IgD-negative memory B cell (primary cell): ENCODE data around the gene TGIF1. TPM values are rescaled to one million over a fixed set of nuclear protein-coding genes. Genes with fewer than 3 reads are reported as not detected.
"Not testable (repeated sequence)": the region's sequence is repeated elsewhere in the genome, so short reads cannot be mapped to it uniquely, and the experiment has no call there.

Source experiments
- H3K27ac Mint-ChIP-seq, 3 donors: one replicate each; pipeline ENCODE4 v1.8.0; 2020 to 2022; ENCODE audit warnings: mild to moderate bottlenecking in 3 of 3, mixed read lengths in 3 of 3, moderate library complexity in 1 of 3
- H3K27me3 Mint-ChIP-seq: one replicate; pipeline ENCODE4 v1.8.0; 2021; ENCODE audit warnings: mixed read lengths
- H3K36me3 Mint-ChIP-seq: one replicate; pipeline ENCODE4 v1.8.0; 2020; ENCODE audit warnings: mild to moderate bottlenecking, mixed read lengths
- H3K4me1 Mint-ChIP-seq, 3 donors: one replicate each; pipeline ENCODE4 v1.8.0; 2020 to 2022; ENCODE audit warnings: mixed read lengths in 3 of 3, mild to moderate bottlenecking in 1 of 3
- H3K4me3 Mint-ChIP-seq, 4 donors: one replicate each; pipeline ENCODE4 v1.8.0; 2020 to 2022; ENCODE audit warnings: mild to moderate bottlenecking in 4 of 4, mixed read lengths in 4 of 4, moderate library complexity in 3 of 4
- H3K9me3 Mint-ChIP-seq, 3 donors: one replicate each; pipeline ENCODE4 v1.8.0; 2020 to 2021; ENCODE audit warnings: mixed read lengths in 3 of 3, mild to moderate bottlenecking in 1 of 3
- polyA plus RNA-seq: library from polyadenylated mRNA; unstranded; fragments of 300-500 nt; fragmentation: Illumina TruSeq; gene quantifications from one replicate; pipeline ENCODE4 v1.2.3, GENCODE V29; 2021

The TGIF1 gene
- polyA plus RNA-seq: 38.7 TPM

GRCh38 chr18:3450012-3450798 is at the start of gene TGIF1:
TSS of gene TGIF1 (plus strand) at chr18:3450172. CDS start at chr18:3450490, 318 bp downstream.
- Mint-ChIP-seq H3K27me3 (peaks cover 1% of the 10 kb centered on the region), H3K9me3 (no peaks in the 10 kb centered on the region), H3K4me3 (peak within 1 kb of the TSS; percentile 93 to 99 (median 98)), H3K4me1 (peaks cover 15 to 36% (median 19%) of the 10 kb centered on the region in 3 donors), H3K36me3 (peaks cover 2% of the 10 kb centered on the region), H3K27ac (peak within 1 kb of the TSS; percentile 99 to 100 (median 100))

GRCh38 chr18:3400567-3401296 is 49.2 kb upstream of the TGIF1 start:
- peak overlapping the region; percentile 41 to 89 (median 80) for H3K4me3 Mint-ChIP-seq
- no peaks in the 10 kb centered on the region for H3K36me3 Mint-ChIP-seq
- peaks cover 26 to 37% (median 33%) of the 10 kb centered on the region in 3 donors for H3K4me1 Mint-ChIP-seq
- no peaks in the 10 kb centered on the region for H3K9me3 Mint-ChIP-seq
- H3K27me3 Mint-ChIP-seq: peaks cover 1% of the 10 kb centered on the region
- peak overlapping the region; percentile 46 to 91 (median 70) for H3K27ac Mint-ChIP-seq

- no peaks in the 10 kb centered on the region for H3K36me3 Mint-ChIP-seq
- peaks cover 1% of the 10 kb centered on the region for H3K27me3 Mint-ChIP-seq
- peak overlapping the region; percentile 10 to 89 (median 59) for H3K4me3 Mint-ChIP-seq
- peaks cover 29 to 43% (median 41%) of the 10 kb centered on the region in 3 donors for H3K4me1 Mint-ChIP-seq
- no peaks in the 10 kb centered on the region for H3K9me3 Mint-ChIP-seq
- peak overlapping the region; percentile 46 to 91 (median 70) for H3K27ac Mint-ChIP-seq
These were observed 48.0 kb upstream of the TGIF1 start for GRCh38 chr18:3401669-3402620.

- no peaks in the 10 kb centered on the region for H3K9me3 Mint-ChIP-seq
- H3K4me3 Mint-ChIP-seq: peak overlapping the region in 1 of 4 donors; percentile 24
- H3K36me3 Mint-ChIP-seq: no peaks in the 10 kb centered on the region
- H3K27me3 Mint-ChIP-seq: peaks cover 1% of the 10 kb centered on the region
- H3K27ac Mint-ChIP-seq: peak overlapping the region; percentile 16 to 31 (median 22)
- H3K4me1 Mint-ChIP-seq: peaks cover 29 to 43% (median 41%) of the 10 kb centered on the region in 3 donors
These were observed 47.0 kb upstream of the TGIF1 start for GRCh38 chr18:3402982-3403451.

GRCh38 chr18:3405713-3406112 is 44.3 kb upstream of the TGIF1 start:
- peaks cover 25 to 36% (median 34%) of the 10 kb centered on the region in 3 donors for H3K4me1 Mint-ChIP-seq

GRCh38 chr18:3408107-3408506 is 41.9 kb upstream of the TGIF1 start:
- no peak overlapping the region for H3K27ac Mint-ChIP-seq
- H3K36me3 Mint-ChIP-seq: no peaks in the 10 kb centered on the region
- no peaks in the 10 kb centered on the region for H3K9me3 Mint-ChIP-seq
- peaks cover 2% of the 10 kb centered on the region for H3K27me3 Mint-ChIP-seq
- peaks cover 13 to 21% (median 16%) of the 10 kb centered on the region in 3 donors for H3K4me1 Mint-ChIP-seq
- no peak overlapping the region for H3K4me3 Mint-ChIP-seq

More at GRCh38 chr18:3405713-3406112, 44.3 kb upstream of the TGIF1 start:
- Mint-ChIP-seq H3K27ac (peak overlapping the region in 2 of 3 donors; percentile 7 to 20), H3K36me3 (no peaks in the 10 kb centered on the region), H3K27me3 (peaks cover 1% of the 10 kb centered on the region), H3K9me3 (no peaks in the 10 kb centered on the region), H3K4me3 (peak overlapping the region in 1 of 4 donors; percentile 13)

- H3K36me3 Mint-ChIP-seq: peaks cover 1% of the 10 kb centered on the region
- H3K27me3 Mint-ChIP-seq: peaks cover 2% of the 10 kb centered on the region
- no peak overlapping the region for H3K4me3 Mint-ChIP-seq
- H3K27ac Mint-ChIP-seq: peak overlapping the region in 1 of 3 donors; percentile 51
- no peaks in the 10 kb centered on the region for H3K9me3 Mint-ChIP-seq
- peaks cover 11 to 19% (median 14%) of the 10 kb centered on the region in 3 donors for H3K4me1 Mint-ChIP-seq
These were observed 40.2 kb upstream of the TGIF1 start for GRCh38 chr18:3409811-3410210.

- Mint-ChIP-seq H3K4me1 (peaks cover 11 to 16% (median 13%) of the 10 kb centered on the region in 3 donors), H3K36me3 (peaks cover 4% of the 10 kb centered on the region), H3K27me3 (peaks cover 2% of the 10 kb centered on the region), H3K4me3 (peak overlapping the region in 1 of 4 donors; percentile 49), H3K9me3 (no peaks in the 10 kb centered on the region), H3K27ac (peak overlapping the region in 1 of 3 donors; percentile 51)
These were observed 39.7 kb upstream of the TGIF1 start for GRCh38 chr18:3410273-3410672.

GRCh38 chr18:3410876-3411275 is 39.1 kb upstream of the TGIF1 start:
- H3K4me1 Mint-ChIP-seq: peaks cover 6 to 10% (median 7%) of the 10 kb centered on the region in 3 donors
- H3K36me3 Mint-ChIP-seq, H3K9me3 Mint-ChIP-seq, H3K27me3 Mint-ChIP-seq, H3K4me3 Mint-ChIP-seq: not testable (repeated sequence)
- H3K27ac Mint-ChIP-seq: peak overlapping the region in 1 of 3 donors; percentile 87

GRCh38 chr18:3411327-3411726 is 38.6 kb upstream of the TGIF1 start:
- H3K9me3 Mint-ChIP-seq: no peaks in the 10 kb centered on the region
- H3K36me3 Mint-ChIP-seq: peaks cover 4% of the 10 kb centered on the region
- peaks cover 2% of the 10 kb centered on the region for H3K27me3 Mint-ChIP-seq
- peak overlapping the region in 1 of 3 donors; percentile 87 for H3K27ac Mint-ChIP-seq
- peaks cover 3 to 7% (median 4%) of the 10 kb centered on the region in 3 donors for H3K4me1 Mint-ChIP-seq
- H3K4me3 Mint-ChIP-seq: peak overlapping the region in 3 of 4 donors; percentile 76 to 94 (median 84)

- H3K27ac Mint-ChIP-seq: no peak overlapping the region
- peak overlapping the region; percentile 45 to 94 (median 80) for H3K4me3 Mint-ChIP-seq
- no peaks in the 10 kb centered on the region for H3K9me3 Mint-ChIP-seq
- H3K36me3 Mint-ChIP-seq: peaks cover 4% of the 10 kb centered on the region
- peaks cover 2% of the 10 kb centered on the region for H3K27me3 Mint-ChIP-seq
- peaks cover 0 to 5% (median 4%) of the 10 kb centered on the region in 3 donors for H3K4me1 Mint-ChIP-seq
These were observed 38.1 kb upstream of the TGIF1 start for GRCh38 chr18:3411854-3412268.

- Mint-ChIP-seq H3K4me3 (peak overlapping the region; percentile 45 to 94 (median 80)), H3K27ac (peak overlapping the region in 1 of 3 donors; percentile 53)
- not testable (repeated sequence) for H3K36me3 Mint-ChIP-seq, H3K27me3 Mint-ChIP-seq, H3K4me1 Mint-ChIP-seq, H3K9me3 Mint-ChIP-seq
These were observed 37.4 kb upstream of the TGIF1 start for GRCh38 chr18:3412528-3412927.

GRCh38 chr18:3415110-3415509 is 34.9 kb upstream of the TGIF1 start:
- Mint-ChIP-seq H3K9me3 (no peaks in the 10 kb centered on the region), H3K27ac (no peak overlapping the region), H3K36me3 (peaks cover 4% of the 10 kb centered on the region), H3K4me3 (no peak overlapping the region), H3K27me3 (peaks cover 2% of the 10 kb centered on the region), H3K4me1 (peaks cover 0 to 5% (median 4%) of the 10 kb centered on the region in 3 donors)

- no peaks in the 10 kb centered on the region for H3K4me1 Mint-ChIP-seq
- no peaks in the 10 kb centered on the region for H3K9me3 Mint-ChIP-seq
- H3K36me3 Mint-ChIP-seq: peaks cover 4% of the 10 kb centered on the region
- no peaks in the 10 kb centered on the region for H3K27me3 Mint-ChIP-seq
- no peak overlapping the region for H3K4me3 Mint-ChIP-seq
- H3K27ac Mint-ChIP-seq: no peak overlapping the region
These were observed 31.9 kb upstream of the TGIF1 start for GRCh38 chr18:3418083-3418482.
